Upper lobe of left lung (tissue), 4 donors: ENCODE results near the gene NECAB3.
"Not testable (repeated sequence)": the region's sequence is repeated elsewhere in the genome, so short reads cannot be mapped to it uniquely, and the experiment has no call there.

Experiments used
- POLR2AphosphoS5 ChIP-seq, 2 donors: sonication (generic); formaldehyde crosslinking; IDR thresholded peaks; one replicate each; pipeline ENCODE4 v1.5.1; 2017; ENCODE audit warnings: antibody characterized with exemption in 2 of 2
- TF ChIP-seq, protein P1 (sequence below), 6 experiments: fragments of 450-650 bp in 4 of 6; fragments of 200-600 bp in 2 of 6; sonication (generic) in 2 of 6; IDR thresholded peaks; one replicate each; pipeline ENCODE4 v1.5.1; 2016 to 2019; ENCODE audit warnings: antibody characterized with exemption in 6 of 6

DNA sequence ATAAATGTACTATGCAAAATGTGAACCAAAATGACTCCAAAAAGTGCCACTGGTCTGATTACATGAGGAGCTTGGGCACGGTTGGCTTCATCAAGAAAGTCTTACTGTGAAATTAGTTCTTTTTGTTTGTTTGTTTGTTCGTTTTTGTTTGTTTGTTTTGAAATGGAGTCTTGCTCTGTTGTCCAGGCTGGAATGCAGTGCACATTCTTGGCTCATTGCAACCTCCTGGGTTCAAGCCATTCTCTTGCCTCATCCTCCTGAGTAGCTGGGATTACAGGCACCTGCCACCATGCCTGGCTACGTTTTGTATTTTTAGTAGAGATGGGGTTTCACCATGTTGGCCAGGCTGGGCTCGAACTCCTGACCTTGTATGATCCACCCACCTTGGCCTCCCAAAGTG is 42.3 kb downstream of the NECAB3 start:
- TF ChIP-seq, protein P1, sequence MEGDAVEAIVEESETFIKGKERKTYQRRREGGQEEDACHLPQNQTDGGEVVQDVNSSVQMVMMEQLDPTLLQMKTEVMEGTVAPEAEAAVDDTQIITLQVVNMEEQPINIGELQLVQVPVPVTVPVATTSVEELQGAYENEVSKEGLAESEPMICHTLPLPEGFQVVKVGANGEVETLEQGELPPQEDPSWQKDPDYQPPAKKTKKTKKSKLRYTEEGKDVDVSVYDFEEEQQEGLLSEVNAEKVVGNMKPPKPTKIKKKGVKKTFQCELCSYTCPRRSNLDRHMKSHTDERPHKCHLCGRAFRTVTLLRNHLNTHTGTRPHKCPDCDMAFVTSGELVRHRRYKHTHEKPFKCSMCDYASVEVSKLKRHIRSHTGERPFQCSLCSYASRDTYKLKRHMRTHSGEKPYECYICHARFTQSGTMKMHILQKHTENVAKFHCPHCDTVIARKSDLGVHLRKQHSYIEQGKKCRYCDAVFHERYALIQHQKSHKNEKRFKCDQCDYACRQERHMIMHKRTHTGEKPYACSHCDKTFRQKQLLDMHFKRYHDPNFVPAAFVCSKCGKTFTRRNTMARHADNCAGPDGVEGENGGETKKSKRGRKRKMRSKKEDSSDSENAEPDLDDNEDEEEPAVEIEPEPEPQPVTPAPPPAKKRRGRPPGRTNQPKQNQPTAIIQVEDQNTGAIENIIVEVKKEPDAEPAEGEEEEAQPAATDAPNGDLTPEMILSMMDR (IDR thresholded peaks at IDR 0.05) = not testable (repeated sequence)
- not testable (repeated sequence) for TF ChIP-seq POLR2AphosphoS5 (IDR thresholded peaks at IDR 0.05)
